HEK293 (cell line): Measurements from ENCODE around the gene SIN3A.

Experiments used
- CTCF ChIA-PET: fragments of 350-600 bp; formaldehyde crosslinking; extraction: SDS; loops from one replicate; lab custom pipeline; 2021; ENCODE audit warnings: antibody characterized with exemption; lab: Yijun Ruan, JAX
- POLR2A ChIA-PET: fragments of 300-600 bp; formaldehyde crosslinking; extraction: SDS; loops from one replicate; lab custom pipeline; 2020; ENCODE audit warnings: antibody characterized with exemption, inconsistent platforms; lab: Yijun Ruan, JAX
- H3K27ac ChIP-seq: fragments of 200-500 bp; sonication (Bioruptor generic); 2 replicates; pipeline ENCODE4 v1.5.1; 2014; ENCODE audit warnings: low read depth, low read length, control low read depth, inconsistent platforms; ENCODE audit errors: extremely low read depth
- H3K36me3 ChIP-seq, 2 experiments: fragments of 200-500 bp in 1 of 2; sonication (Bioruptor generic) in 1 of 2; 1 replicate in 1 of 2; 2 replicates in 1 of 2; pipeline ENCODE4 v1.5.1; 2014 to 2017; ENCODE audit warnings: inconsistent platforms in 2 of 2, low read length in 2 of 2; ENCODE audit not compliant: control insufficient read depth in 2 of 2, insufficient read depth in 1 of 2
- H3K4me1 ChIP-seq: fragments of 200-500 bp; sonication (Bioruptor generic); 2 replicates; pipeline ENCODE4 v1.5.1; 2014; ENCODE audit warnings: mild to moderate bottlenecking, low read length, inconsistent platforms; ENCODE audit not compliant: control insufficient read depth, insufficient read depth
- H3K4me3 ChIP-seq: 2 replicates; pipeline ENCODE4 v1.5.1; 2011; ENCODE audit warnings: low read depth, mild to moderate bottlenecking, control low read depth, low read length, moderate library complexity
- H3K9me3 ChIP-seq: fragments of 200-500 bp; sonication (Bioruptor generic); 2 replicates; pipeline ENCODE4 v1.5.1; 2014; ENCODE audit warnings: low read depth, low read length, inconsistent platforms; ENCODE audit not compliant: control insufficient read depth, insufficient read depth
- GLIS2 ChIP-seq: fragments of 450-650 bp; formaldehyde crosslinking; IDR thresholded peaks from 2 replicates; pipeline ENCODE4 v1.5.1; 2016; ENCODE audit warnings: missing biosample characterization, missing genetic modification characterization
- HOXA7 ChIP-seq: sonication (generic); formaldehyde crosslinking; IDR thresholded peaks from 2 replicates; pipeline ENCODE4 v1.8.1; 2022; ENCODE audit warnings: missing genetic modification reagents, borderline replicate concordance
- OSR2 ChIP-seq: fragments of 450-650 bp; formaldehyde crosslinking; IDR thresholded peaks from 2 replicates; pipeline ENCODE4 v1.5.1; 2016; ENCODE audit warnings: missing biosample characterization, missing genetic modification characterization
- OVOL3 ChIP-seq: fragments of 450-650 bp; formaldehyde crosslinking; IDR thresholded peaks from 2 replicates; pipeline ENCODE4 v1.5.1; 2016; ENCODE audit warnings: missing biosample characterization, missing genetic modification characterization
- PRDM1 ChIP-seq: fragments of 450-650 bp; formaldehyde crosslinking; IDR thresholded peaks from 2 replicates; pipeline ENCODE4; 2016; ENCODE audit warnings: missing biosample characterization, missing genetic modification characterization
- YY2 ChIP-seq: fragments of 450-650 bp; formaldehyde crosslinking; IDR thresholded peaks from 2 replicates; pipeline ENCODE4 v1.5.1; 2016; ENCODE audit warnings: missing biosample characterization, missing genetic modification characterization
- ZBTB17 ChIP-seq: fragments of 450-650 bp; formaldehyde crosslinking; IDR thresholded peaks from 2 replicates; pipeline ENCODE4 v1.5.1; 2016; ENCODE audit warnings: missing biosample characterization, missing genetic modification characterization
- ZEB2 ChIP-seq: fragments of 450-650 bp; formaldehyde crosslinking; IDR thresholded peaks from 2 replicates; pipeline ENCODE4 v1.5.1; 2016; ENCODE audit warnings: missing biosample characterization, missing genetic modification characterization
- ZNF175 ChIP-seq: fragments of 450-650 bp; formaldehyde crosslinking; IDR thresholded peaks from 2 replicates; pipeline ENCODE4 v1.5.1; 2016; ENCODE audit warnings: missing biosample characterization, missing genetic modification characterization
- ZNF2 ChIP-seq: fragments of 450-650 bp; formaldehyde crosslinking; IDR thresholded peaks from 2 replicates; pipeline ENCODE4 v1.5.1; 2016; ENCODE audit warnings: missing biosample characterization, missing genetic modification characterization
- ZNF274 ChIP-seq, 2 experiments: fragments of 200-500 bp in 1 of 2; fragments of 450-650 bp in 1 of 2; sonication (Bioruptor generic) in 1 of 2; formaldehyde crosslinking in 1 of 2; IDR thresholded peaks; 2 replicates each; pipeline versions ENCODE4 v1.5.1 to v1.6.1; 2014 to 2016; ENCODE audit warnings: borderline replicate concordance in 1 of 2, inconsistent platforms in 1 of 2, low read length in 1 of 2, missing biosample characterization in 1 of 2, missing genetic modification characterization in 1 of 2
- ZNF302 ChIP-seq: fragments of 450-650 bp; formaldehyde crosslinking; IDR thresholded peaks from 2 replicates; pipeline ENCODE4 v1.5.1; 2016; ENCODE audit warnings: missing biosample characterization, missing genetic modification characterization, low read depth
- ZNF391 ChIP-seq: fragments of 450-650 bp; formaldehyde crosslinking; IDR thresholded peaks from 2 replicates; pipeline ENCODE4 v1.5.1; 2016; ENCODE audit warnings: low read depth, missing biosample characterization, missing genetic modification characterization, borderline replicate concordance
- ZNF549 ChIP-seq: fragments of 450-650 bp; IDR thresholded peaks from 2 replicates; pipeline ENCODE4 v1.5.1; 2018; ENCODE audit warnings: missing biosample characterization, missing genetic modification characterization, mild to moderate bottlenecking, inconsistent platforms, moderate library complexity
- ZNF561 ChIP-seq: fragments of 450-650 bp; IDR thresholded peaks from 2 replicates; pipeline ENCODE4 v1.5.1; 2018; ENCODE audit warnings: missing biosample characterization, missing genetic modification characterization, borderline replicate concordance
- ZNF571 ChIP-seq: fragments of 450-650 bp; formaldehyde crosslinking; IDR thresholded peaks from 2 replicates; pipeline ENCODE4 v1.5.0; 2017; ENCODE audit warnings: missing biosample characterization, missing genetic modification characterization
- ZNF600 ChIP-seq: fragments of 450-650 bp; formaldehyde crosslinking; IDR thresholded peaks from 2 replicates; pipeline ENCODE4 v1.5.1; 2016; ENCODE audit warnings: missing biosample characterization, missing genetic modification characterization
- ZNF621 ChIP-seq: fragments of 450-650 bp; formaldehyde crosslinking; IDR thresholded peaks from 2 replicates; pipeline ENCODE4 v1.5.1; 2017; ENCODE audit warnings: missing biosample characterization, missing genetic modification characterization
- ZNF629 ChIP-seq: fragments of 450-650 bp; formaldehyde crosslinking; IDR thresholded peaks from 2 replicates; pipeline ENCODE4 v1.5.1; 2017; ENCODE audit warnings: missing biosample characterization, missing genetic modification characterization
- ZNF660 ChIP-seq: fragments of 450-650 bp; IDR thresholded peaks from 2 replicates; pipeline ENCODE4 v1.5.1; 2018; ENCODE audit warnings: missing biosample characterization, mild to moderate bottlenecking, missing genetic modification characterization
- ZNF664 ChIP-seq: fragments of 450-650 bp; formaldehyde crosslinking; IDR thresholded peaks from 2 replicates; pipeline ENCODE4 v1.5.1; 2016; ENCODE audit warnings: missing biosample characterization, missing genetic modification characterization
- ZNF677 ChIP-seq: fragments of 450-650 bp; IDR thresholded peaks from 2 replicates; pipeline ENCODE4 v1.5.0; 2018; ENCODE audit warnings: missing biosample characterization, mild to moderate bottlenecking, missing genetic modification characterization, moderate library complexity
- ZNF830 ChIP-seq: fragments of 450-650 bp; IDR thresholded peaks from 2 replicates; pipeline ENCODE4 v1.5.0; 2018; ENCODE audit warnings: missing biosample characterization, missing genetic modification characterization, low read depth, mild to moderate bottlenecking, moderate library complexity
- TF ChIP-seq, protein P1 (sequence below): fragments of 450-650 bp; formaldehyde crosslinking; IDR thresholded peaks from 2 replicates; pipeline ENCODE4 v1.5.1; 2017; ENCODE audit warnings: missing biosample characterization, missing genetic modification characterization
- TF ChIP-seq, protein P2 (sequence below): fragments of 450-650 bp; formaldehyde crosslinking; IDR thresholded peaks from 2 replicates; pipeline ENCODE4 v1.5.1; 2017; ENCODE audit warnings: missing biosample characterization, missing genetic modification characterization
- TF ChIP-seq, protein P3 (sequence below): fragments of 450-650 bp; formaldehyde crosslinking; IDR thresholded peaks from 2 replicates; pipeline ENCODE4 v1.5.1; 2016; ENCODE audit warnings: missing biosample characterization, missing genetic modification characterization

Gene SIN3A

DNA sequence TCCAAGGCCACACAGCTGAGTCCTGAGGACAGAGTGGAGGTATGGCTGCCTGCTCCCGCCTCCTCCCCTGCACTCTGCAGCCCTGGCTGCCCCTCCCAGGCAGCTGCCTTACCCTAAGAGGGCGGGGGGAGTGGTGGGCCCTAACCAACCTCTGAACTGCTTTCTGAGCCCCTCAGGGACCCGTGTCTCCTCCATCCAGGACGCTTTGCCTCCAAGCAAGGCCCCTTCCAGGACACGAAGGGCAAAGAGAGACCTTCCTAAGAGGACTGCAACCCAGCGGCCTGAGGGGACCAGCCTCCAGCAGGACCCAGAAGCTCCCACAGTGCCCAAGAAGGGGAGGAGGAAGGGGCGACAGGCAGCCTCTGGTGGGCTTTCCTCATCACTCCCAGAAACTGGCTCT lies 97.0 kb downstream of the SIN3A start:
- no peaks in the 10 kb centered on the region for H3K4me1 ChIP-seq
- H3K36me3 ChIP-seq, result peaks cover 16 to 70% of the 10 kb centered on the region in 2 experiments
- H3K4me3 ChIP-seq, result no peak overlapping the region
- no peak for TF ChIP-seq ZNF549 (tag by site-specific recombination)
- TF ChIP-seq ZNF175 (tag by site-specific recombination), result no peak
- no peak for TF ChIP-seq ZNF660 (tag by site-specific recombination)
- no peak for TF ChIP-seq ZNF677 (tag by site-specific recombination)
- no peak for TF ChIP-seq OVOL3 (tag by site-specific recombination)
- TF ChIP-seq ZNF274 (IDR thresholded peaks at IDR 0.05; ENCODE audit: low read length), result no peak
- no peak for TF ChIP-seq ZNF274 (tag by site-specific recombination; IDR thresholded peaks at IDR 0.05; ENCODE audit: borderline replicate concordance)
- TF ChIP-seq PRDM1 (tag by site-specific recombination), result no peak
- no peak for TF ChIP-seq ZNF621 (tag by site-specific recombination)
- no peak for TF ChIP-seq ZBTB17 (tag by site-specific recombination)
- TF ChIP-seq ZNF561, result no peak
- TF ChIP-seq, protein P1, sequence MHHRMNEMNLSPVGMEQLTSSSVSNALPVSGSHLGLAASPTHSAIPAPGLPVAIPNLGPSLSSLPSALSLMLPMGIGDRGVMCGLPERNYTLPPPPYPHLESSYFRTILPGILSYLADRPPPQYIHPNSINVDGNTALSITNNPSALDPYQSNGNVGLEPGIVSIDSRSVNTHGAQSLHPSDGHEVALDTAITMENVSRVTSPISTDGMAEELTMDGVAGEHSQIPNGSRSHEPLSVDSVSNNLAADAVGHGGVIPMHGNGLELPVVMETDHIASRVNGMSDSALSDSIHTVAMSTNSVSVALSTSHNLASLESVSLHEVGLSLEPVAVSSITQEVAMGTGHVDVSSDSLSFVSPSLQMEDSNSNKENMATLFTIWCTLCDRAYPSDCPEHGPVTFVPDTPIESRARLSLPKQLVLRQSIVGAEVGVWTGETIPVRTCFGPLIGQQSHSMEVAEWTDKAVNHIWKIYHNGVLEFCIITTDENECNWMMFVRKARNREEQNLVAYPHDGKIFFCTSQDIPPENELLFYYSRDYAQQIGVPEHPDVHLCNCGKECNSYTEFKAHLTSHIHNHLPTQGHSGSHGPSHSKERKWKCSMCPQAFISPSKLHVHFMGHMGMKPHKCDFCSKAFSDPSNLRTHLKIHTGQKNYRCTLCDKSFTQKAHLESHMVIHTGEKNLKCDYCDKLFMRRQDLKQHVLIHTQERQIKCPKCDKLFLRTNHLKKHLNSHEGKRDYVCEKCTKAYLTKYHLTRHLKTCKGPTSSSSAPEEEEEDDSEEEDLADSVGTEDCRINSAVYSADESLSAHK, result no peak
- no peak for TF ChIP-seq ZEB2 (tag by site-specific recombination)
- TF ChIP-seq ZNF391 (tag by site-specific recombination), result no peak
- TF ChIP-seq HOXA7, result no peak
- TF ChIP-seq, protein P2, sequence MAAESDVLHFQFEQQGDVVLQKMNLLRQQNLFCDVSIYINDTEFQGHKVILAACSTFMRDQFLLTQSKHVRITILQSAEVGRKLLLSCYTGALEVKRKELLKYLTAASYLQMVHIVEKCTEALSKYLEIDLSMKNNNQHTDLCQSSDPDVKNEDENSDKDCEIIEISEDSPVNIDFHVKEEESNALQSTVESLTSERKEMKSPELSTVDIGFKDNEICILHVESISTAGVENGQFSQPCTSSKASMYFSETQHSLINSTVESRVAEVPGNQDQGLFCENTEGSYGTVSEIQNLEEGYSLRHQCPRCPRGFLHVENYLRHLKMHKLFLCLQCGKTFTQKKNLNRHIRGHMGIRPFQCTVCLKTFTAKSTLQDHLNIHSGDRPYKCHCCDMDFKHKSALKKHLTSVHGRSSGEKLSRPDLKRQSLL (tag by site-specific recombination), result no peak
- no peak for TF ChIP-seq ZNF830 (tag by site-specific recombination)
- no peak for TF ChIP-seq ZNF664
- TF ChIP-seq ZNF571, result no peak
- no peak for TF ChIP-seq OSR2 (tag by site-specific recombination)
- TF ChIP-seq YY2 (tag by site-specific recombination), result no peak
- TF ChIP-seq, all 188 proteins: peak for 0
- Histone ChIP-seq H3K9me3 (no peaks in the 10 kb centered on the region), H3K27ac (no peak overlapping the region)
- POLR2A ChIA-PET, result interaction anchor here (1.4 to 5.5 kb wide), 2 partner anchors 14 to 99 kb away, joined by 3 to 55 read pairs; partner anchors contain the start of gene MAN2C1
- CTCF ChIA-PET, result interaction anchor here (0.6 to 5.8 kb wide), 2 partner anchors 13 to 370 kb away, joined by 3 to 40 read pairs; partner anchors contain the start of gene MAN2C1

DNA sequence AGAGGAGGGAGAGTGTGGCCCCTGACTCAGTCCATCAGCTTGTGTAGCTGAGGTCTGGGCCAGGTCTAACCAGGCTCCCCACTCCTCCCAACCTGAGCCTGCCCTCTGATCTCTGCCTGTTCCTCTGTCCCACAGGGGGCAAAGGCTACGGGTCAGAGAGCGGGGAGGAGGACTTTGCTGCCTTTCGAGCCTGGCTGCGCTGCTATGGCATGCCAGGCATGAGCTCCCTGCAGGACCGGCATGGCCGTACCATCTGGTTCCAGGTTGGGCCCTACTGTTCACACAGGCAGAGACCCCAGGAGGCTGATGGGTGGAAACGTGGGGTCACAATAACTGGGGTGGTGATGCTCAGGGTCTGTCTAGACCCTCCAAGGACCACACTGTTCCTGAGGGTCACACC lies 97.9 kb downstream of the SIN3A start:
- TF ChIP-seq ZNF629 (no peak), ZNF2 (no peak), ZNF302 (tag by site-specific recombination) (no peak), GLIS2 (no peak), ZNF600 (tag by site-specific recombination) (peak; percentile 69; the same call in 1 of the 2 replicates)
- TF ChIP-seq, protein P3, sequence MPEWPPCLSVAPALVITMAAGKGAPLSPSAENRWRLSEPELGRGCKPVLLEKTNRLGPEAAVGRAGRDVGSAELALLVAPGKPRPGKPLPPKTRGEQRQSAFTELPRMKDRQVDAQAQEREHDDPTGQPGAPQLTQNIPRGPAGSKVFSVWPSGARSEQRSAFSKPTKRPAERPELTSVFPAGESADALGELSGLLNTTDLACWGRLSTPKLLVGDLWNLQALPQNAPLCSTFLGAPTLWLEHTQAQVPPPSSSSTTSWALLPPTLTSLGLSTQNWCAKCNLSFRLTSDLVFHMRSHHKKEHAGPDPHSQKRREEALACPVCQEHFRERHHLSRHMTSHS (tag by site-specific recombination), result no peak
- H3K36me3 ChIP-seq, result peaks cover 18 to 63% of the 10 kb centered on the region in 2 experiments
- H3K4me1 ChIP-seq, result peaks cover 3% of the 10 kb centered on the region; the same call in 1 of the 2 replicates
- H3K4me3 ChIP-seq, result no peak overlapping the region
- H3K27ac ChIP-seq, result no peak overlapping the region
- POLR2A ChIA-PET, result interaction anchor here (0.8 to 5.5 kb wide), 3 partner anchors 10 to 98 kb away, joined by 3 to 55 read pairs (median 5); partner anchors contain the start of genes MAN2C1 and SIN3A
- CTCF ChIA-PET, result interaction anchor here (5.8 kb wide), 1 partner anchor 14 kb away, joined by 40 read pairs; the partner anchor contains the start of gene MAN2C1
- H3K9me3 ChIP-seq, result no peaks in the 10 kb centered on the region
